Activated T-helper 1 cell treated with Interleukin-2 at 50 U/mL for 16 hours (primary cell): Measurements from ENCODE around the gene ELP5.
A peak's percentile ranks its signal among the peaks of the same experiment; 100 is the strongest.
"Not testable (repeated sequence)": the region's sequence is repeated elsewhere in the genome, so short reads cannot be mapped to it uniquely, and the experiment has no call there.

Experiments used
- DNase-seq: peaks from one replicate; pipeline ENCODE4 v3.0.0-alpha.2; 2020; ENCODE audit warnings: low read depth

ELP5 gene

DNA sequence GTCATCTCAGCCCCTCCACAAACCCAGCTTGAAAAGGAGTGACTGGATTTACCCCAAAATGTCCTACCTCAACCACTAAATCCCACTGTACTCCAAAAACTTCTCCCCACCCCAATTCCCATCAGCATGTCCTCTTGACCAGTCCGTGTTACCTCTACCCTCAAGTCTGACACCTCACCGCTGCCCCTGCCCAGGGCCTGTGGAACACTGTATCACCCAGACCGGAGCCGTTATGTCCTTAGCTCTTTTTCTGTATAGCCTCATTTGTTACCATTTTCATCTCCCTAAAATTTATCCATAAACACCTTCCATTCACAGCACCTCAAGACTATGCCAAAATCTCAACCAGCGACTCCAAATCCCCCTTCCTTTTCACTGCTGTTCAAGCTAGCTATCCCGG lies 15.2 kb upstream of the ELP5 start:
- DNase-seq, result no peak

GRCh38 chr17:7237266-7237760 lies 14.7 kb upstream of the ELP5 start:
- no peak for DNase-seq

- peak; percentile 69 for DNase-seq
These were observed 14.1 kb upstream of the ELP5 start for GRCh38 chr17:7237761-7238419.

GRCh38 chr17:7238420-7239090 lies 13.5 kb upstream of the ELP5 start:
- no peak for DNase-seq

DNA sequence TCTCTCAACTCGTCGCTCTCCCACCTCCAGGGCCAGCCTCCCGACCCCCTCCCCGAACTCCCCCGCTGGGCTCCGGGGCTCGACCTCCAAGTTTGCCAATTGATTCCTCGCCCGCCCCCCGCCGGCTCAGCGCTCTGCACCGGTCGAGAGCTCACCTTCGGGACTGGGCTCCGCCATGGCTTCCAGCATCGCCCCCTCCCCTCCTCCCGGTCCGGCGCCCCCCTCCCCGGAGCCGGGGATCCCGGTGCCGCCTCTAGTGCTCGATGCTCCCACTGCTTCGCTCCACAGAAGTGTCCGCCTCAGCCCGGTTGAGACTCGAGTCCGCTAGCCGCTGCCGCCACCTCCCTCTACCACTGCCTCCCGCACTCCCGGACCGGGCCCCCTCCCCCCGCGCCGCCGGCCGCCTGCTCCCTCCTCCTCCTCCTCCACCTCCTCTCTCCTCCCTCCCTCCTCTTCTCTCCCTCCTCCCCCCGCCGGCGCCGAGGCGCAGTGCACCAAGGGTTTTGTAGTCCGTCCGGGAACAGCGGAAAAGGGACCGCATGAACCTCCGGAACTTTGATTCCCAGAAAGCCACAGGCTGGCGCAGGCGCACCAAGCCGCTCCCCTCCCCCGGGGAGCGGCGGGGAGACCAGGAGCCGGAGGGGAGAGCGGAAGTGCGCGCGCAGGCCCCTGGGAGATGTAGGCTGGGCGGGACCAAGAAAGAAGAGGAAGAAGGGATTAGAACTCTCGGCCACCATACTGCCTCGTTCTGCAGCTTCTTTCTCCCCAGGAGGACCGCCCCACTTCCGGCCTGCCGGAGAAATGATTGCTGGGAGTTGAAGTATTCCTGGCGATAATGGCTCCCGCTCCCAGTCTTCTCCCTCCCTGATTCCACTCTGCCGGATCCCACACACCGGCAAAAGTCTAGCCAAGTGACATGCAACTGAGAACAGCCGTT lies 12.7 kb upstream of the ELP5 start, which contains the start of gene PHF23:
TSS of gene PHF23 (minus strand) at position 367 of the 937 bp plus-strand sequence. CDS start at position 189, 178 bp downstream.
- DNase-seq, result peak; percentile 98

- DNase-seq, result no peak
These were observed 11.6 kb upstream of the ELP5 start for GRCh38 chr17:7240375-7240774.

- no peak for DNase-seq
These were observed 10.8 kb upstream of the ELP5 start for GRCh38 chr17:7241090-7241733.

DNA sequence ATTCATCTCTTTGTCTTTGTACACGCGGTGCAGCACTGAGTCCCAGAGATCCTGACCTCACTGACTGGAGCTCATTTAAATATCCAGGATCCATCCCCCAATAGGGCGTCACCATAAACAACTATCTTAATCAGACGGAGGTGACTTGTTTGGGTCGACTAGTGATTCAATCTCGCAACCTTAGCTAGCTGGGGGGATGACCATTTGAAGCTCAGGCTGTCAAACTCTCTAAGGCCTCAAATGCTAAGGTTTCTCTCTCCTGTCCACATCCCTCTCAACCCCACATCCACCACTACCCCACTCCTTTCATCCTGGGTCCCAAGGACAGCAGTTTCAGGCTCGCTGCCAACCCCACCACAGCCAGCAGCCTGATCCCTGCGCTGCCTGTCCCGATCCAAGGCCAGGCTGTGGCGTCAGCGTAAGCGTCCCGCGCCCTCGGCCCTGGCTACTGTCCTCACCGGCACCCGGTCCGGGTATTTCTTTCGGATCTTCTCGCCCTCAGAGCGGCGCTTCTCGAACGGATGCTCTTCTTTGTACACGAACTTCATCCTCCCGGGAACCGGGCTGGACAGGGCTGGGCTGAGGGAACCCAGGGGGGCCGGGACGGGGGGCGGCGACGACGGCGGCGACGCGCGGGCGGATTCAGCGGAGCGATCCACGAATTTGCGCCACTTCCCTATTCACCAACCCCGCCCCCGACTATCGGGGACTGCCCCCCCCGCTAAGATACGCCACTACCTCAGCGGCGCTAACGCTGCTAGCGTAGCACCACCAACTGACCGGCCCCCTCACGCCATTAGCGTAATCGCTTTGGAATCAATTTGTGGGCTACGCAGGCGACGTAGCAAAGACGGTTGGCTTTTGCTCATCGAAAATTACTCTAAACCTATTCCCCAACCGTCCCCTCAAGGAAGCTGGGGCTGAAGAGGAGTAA lies 10.0 kb upstream of the ELP5 start, which contains the start of gene GABARAP:
TSS of gene GABARAP (minus strand) at position 667 of the 934 bp plus-strand sequence. CDS start at position 548, 119 bp downstream.
- peak; percentile 86 for DNase-seq

- DNase-seq, result peak; percentile 86
These were observed 9.1 kb upstream of the ELP5 start for GRCh38 chr17:7242717-7243452.

DNA sequence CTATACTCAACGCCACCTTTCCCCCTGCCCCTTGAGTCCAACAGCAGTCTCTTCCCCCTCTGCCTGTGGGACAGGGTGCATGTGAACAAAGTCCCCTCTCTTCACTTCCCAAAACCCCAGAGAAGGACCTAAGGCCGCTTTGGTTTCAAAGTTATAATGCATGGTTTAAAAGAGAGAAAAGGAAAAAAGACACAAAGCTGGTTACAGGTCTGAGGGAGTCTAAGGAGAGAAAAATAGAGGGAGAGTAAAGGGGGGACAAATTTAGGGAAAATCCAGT lies 8.6 kb upstream of the ELP5 start:
- no peak for DNase-seq

- not testable (repeated sequence) for DNase-seq
These were observed 8.2 kb upstream of the ELP5 start for GRCh38 chr17:7243838-7244237.

DNA sequence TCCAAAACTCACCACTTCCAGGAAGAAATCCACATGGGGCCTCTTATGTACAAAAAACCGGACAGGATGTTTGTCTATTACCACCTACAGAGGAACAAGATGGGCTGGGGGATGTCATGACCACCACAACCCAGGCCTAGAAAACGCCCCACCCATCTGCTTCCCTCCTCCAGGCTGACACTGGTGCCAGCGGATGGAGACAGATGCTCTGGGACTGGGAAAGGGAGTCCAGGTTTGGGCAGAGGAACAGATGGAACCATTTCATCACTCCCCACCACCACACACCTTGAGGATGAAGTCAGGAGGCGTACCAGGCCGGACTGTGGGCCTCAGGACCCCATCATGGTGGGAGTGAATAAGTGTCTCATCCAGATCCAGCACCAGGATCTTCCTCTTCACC lies 5.2 kb upstream of the ELP5 start:
- no peak for DNase-seq

DNA sequence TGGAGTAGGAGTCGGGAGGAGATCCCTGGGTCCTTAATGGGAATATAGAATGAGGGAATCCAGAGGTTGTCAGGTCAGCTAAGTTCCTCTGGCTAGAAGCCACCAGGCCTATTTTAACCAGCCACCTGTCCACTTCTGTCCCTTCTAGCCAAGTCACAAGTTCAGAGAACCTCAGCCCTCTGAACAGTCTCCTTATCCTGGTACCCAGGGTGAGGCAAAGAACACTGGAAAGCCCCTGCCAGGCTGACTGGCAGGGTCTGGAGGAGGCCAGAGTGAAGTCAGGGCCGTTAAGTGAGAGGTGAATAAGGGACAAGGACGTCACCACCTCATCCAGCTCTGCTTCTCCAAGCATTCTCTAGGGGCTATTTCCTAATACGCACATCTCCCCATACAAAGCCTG lies 3.2 kb upstream of the ELP5 start:
- no peak for DNase-seq

- no peak for DNase-seq
These were observed 2.8 kb upstream of the ELP5 start for GRCh38 chr17:7249214-7249613.

GRCh38 chr17:7249830-7250229 lies 2.2 kb upstream of the ELP5 start:
- DNase-seq, result no peak

- DNase-seq, result no peak
These were observed 1.1 kb upstream of the ELP5 start for GRCh38 chr17:7250695-7251627.

GRCh38 chr17:7251661-7252175 lies 297 bp upstream of the ELP5 start, which contains the start of gene CTDNEP1:
Gene CTDNEP1, minus strand, starts transcription at chr17:7251734. Its CDS starts 438 bp downstream, at chr17:7251296.
- DNase-seq, result peak; percentile 98

DNA sequence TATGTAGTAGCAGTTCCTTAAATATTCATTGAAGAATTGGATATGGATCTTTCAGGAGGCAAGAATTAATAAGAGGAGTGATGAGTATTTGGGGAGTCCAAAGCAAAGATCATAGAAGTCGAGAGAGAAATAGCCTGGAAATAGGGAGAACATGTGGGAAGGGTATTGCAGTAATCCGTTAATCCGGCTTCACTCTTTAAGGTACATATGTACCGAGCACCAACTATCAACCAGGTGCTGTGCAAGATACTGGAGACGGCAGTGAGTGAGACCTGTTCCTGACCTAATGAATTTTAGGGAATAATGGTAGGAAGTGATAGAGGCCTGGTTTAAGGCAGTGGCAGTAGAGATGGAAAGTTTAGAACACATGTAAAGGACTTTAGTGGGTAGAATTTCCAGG lies 1.1 kb downstream of the ELP5 start:
- DNase-seq, result no peak

DNA sequence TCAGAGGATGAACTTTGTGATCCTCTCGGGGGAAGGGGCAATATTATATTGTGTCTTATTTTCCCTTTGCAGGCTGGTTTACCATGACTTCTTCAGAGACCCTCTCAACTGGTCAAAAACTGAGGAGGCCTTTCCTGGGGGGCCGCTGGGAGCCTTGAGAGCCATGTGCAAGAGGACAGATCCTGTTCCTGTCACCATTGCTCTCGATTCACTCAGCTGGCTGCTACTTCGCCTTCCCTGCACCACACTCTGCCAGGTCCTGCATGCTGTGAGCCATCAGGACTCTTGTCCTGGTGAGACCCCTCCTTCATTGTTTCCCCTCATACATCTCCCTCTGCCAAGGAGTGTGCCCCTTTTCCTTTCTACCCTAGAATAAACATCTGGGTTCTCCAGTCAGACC lies 2.5 kb downstream of the ELP5 start:
- DNase-seq, result no peak
